HCT116 (cell line): ENCODE data around the gene CAMKK2.
"Not testable (repeated sequence)": the region's sequence is repeated elsewhere in the genome, so short reads cannot be mapped to it uniquely, and the experiment has no call there.

Source experiments
- EGR1 ChIP-seq: IDR thresholded peaks from 2 replicates; pipeline ENCODE4 v1.6.1; 2012; ENCODE audit warnings: low read depth
- ELF1 ChIP-seq: IDR thresholded peaks from 2 replicates; pipeline ENCODE4 v1.6.1; 2012; ENCODE audit warnings: low read depth, borderline replicate concordance
- POLR2AphosphoS5 ChIP-seq: IDR thresholded peaks from 2 replicates; pipeline ENCODE4 v1.6.1; 2011; ENCODE audit warnings: mild to moderate bottlenecking, low read depth, low read length, moderate library complexity
- RAD21 ChIP-seq: IDR thresholded peaks from 2 replicates; pipeline ENCODE4 v1.6.1; 2012; ENCODE audit warnings: low read depth, mild to moderate bottlenecking
- SP1 ChIP-seq: IDR thresholded peaks from 2 replicates; pipeline ENCODE4 v1.6.1; 2012; ENCODE audit warnings: low read depth
- SRF ChIP-seq: IDR thresholded peaks from 2 replicates; pipeline ENCODE4 v1.6.1; 2012; ENCODE audit warnings: low read depth
- YY1 ChIP-seq: IDR thresholded peaks from 2 replicates; pipeline ENCODE4 v1.6.1; 2011; ENCODE audit warnings: low read length, low read depth, moderate library complexity, mild to moderate bottlenecking; ENCODE audit not compliant: insufficient replicate concordance; ENCODE audit errors: extremely low read depth
- TF ChIP-seq, protein P1 (sequence below), 3 experiments: fragments of 200-600 bp in 1 of 3; sonication (generic) in 1 of 3; IDR thresholded peaks in 2 of 3; conservative IDR thresholded peaks in 1 of 3; 2 replicates each; pipeline ENCODE4 v1.5.1; 2012 to 2017; ENCODE audit warnings: low read depth in 2 of 3, low read length in 2 of 3, antibody characterized with exemption in 1 of 3, borderline replicate concordance in 1 of 3, control low read depth in 1 of 3, mild to moderate bottlenecking in 1 of 3, mixed read lengths in 1 of 3, mixed run types in 1 of 3, moderate library complexity in 1 of 3; ENCODE audit not compliant: insufficient read depth in 1 of 3
- TF ChIP-seq, protein P2 (sequence below): IDR thresholded peaks from 2 replicates; pipeline ENCODE4 v1.6.1; 2012; ENCODE audit warnings: low read depth

DNA sequence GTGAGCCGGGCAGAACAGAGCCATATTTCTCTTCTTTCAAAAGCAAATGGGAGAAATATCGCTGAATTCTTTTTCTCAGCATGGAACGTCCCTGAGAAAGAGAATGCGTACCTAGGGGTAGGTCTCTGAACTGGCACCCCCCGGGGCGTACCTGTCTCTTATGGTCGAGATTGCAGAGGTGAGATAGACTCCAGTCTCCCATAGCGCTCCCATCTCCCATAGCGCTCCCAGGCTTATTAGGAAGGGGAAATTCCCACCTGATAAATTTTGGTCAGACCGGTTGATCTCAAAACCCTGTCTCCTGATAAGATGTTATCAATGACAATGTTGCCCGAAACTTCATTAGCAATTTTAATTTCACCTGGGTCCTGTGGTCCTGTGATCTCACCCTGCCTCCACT lies 16.0 kb downstream of the CAMKK2 start:
- TF ChIP-seq, protein P1, sequence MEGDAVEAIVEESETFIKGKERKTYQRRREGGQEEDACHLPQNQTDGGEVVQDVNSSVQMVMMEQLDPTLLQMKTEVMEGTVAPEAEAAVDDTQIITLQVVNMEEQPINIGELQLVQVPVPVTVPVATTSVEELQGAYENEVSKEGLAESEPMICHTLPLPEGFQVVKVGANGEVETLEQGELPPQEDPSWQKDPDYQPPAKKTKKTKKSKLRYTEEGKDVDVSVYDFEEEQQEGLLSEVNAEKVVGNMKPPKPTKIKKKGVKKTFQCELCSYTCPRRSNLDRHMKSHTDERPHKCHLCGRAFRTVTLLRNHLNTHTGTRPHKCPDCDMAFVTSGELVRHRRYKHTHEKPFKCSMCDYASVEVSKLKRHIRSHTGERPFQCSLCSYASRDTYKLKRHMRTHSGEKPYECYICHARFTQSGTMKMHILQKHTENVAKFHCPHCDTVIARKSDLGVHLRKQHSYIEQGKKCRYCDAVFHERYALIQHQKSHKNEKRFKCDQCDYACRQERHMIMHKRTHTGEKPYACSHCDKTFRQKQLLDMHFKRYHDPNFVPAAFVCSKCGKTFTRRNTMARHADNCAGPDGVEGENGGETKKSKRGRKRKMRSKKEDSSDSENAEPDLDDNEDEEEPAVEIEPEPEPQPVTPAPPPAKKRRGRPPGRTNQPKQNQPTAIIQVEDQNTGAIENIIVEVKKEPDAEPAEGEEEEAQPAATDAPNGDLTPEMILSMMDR (IDR thresholded peaks at IDR 0.05 in 2 of 3, conservative IDR thresholded peaks at IDR 0.05 in 1 of 3; ENCODE audit: borderline replicate concordance in 1 of 3, insufficient read depth in 1 of 3, low read depth in 2 of 3, low read length in 2 of 3), result not testable (repeated sequence)
- not testable (repeated sequence) for TF ChIP-seq POLR2AphosphoS5, EGR1, YY1, RAD21, ELF1, SP1, SRF
- TF ChIP-seq, protein P2, sequence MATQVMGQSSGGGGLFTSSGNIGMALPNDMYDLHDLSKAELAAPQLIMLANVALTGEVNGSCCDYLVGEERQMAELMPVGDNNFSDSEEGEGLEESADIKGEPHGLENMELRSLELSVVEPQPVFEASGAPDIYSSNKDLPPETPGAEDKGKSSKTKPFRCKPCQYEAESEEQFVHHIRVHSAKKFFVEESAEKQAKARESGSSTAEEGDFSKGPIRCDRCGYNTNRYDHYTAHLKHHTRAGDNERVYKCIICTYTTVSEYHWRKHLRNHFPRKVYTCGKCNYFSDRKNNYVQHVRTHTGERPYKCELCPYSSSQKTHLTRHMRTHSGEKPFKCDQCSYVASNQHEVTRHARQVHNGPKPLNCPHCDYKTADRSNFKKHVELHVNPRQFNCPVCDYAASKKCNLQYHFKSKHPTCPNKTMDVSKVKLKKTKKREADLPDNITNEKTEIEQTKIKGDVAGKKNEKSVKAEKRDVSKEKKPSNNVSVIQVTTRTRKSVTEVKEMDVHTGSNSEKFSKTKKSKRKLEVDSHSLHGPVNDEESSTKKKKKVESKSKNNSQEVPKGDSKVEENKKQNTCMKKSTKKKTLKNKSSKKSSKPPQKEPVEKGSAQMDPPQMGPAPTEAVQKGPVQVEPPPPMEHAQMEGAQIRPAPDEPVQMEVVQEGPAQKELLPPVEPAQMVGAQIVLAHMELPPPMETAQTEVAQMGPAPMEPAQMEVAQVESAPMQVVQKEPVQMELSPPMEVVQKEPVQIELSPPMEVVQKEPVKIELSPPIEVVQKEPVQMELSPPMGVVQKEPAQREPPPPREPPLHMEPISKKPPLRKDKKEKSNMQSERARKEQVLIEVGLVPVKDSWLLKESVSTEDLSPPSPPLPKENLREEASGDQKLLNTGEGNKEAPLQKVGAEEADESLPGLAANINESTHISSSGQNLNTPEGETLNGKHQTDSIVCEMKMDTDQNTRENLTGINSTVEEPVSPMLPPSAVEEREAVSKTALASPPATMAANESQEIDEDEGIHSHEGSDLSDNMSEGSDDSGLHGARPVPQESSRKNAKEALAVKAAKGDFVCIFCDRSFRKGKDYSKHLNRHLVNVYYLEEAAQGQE, result not testable (repeated sequence)
